ENCODE measurements around the gene PTPRJ. TPM values are rescaled to one million over a fixed set of nuclear protein-coding genes. Genes with fewer than 3 reads are reported as not detected.

PTPRJ gene
- total RNA-seq, 1 experiment from 2014 or later = 18.0 TPM

GRCh38 chr11:47967577-47968525, 12.5 kb upstream of the PTPRJ start:
- DNase-seq (ENCODE audit: extremely low read depth, low read depth) = no peak

DNA sequence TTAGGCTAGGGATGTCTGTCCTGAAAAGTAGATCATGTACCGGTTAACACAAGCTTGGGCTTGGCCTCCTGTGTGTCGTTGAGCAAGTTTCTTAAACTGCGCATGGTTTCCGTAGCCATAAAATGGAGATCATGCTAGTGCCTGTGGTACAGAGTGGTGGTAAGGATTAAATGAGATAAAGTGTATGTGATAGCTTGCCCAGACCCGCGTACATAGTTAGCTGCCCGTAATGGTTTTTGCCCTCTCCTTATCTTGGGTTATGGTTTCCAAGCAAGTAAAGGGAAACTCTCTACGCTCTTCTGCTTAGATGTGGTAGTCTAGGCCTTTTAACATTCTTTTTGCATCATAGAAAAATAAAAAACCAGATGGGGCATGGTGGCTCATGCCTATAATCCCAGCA, 11.0 kb upstream of the PTPRJ start:
- DNase-seq (ENCODE audit: extremely low read depth, low read depth) = no peak

DNA sequence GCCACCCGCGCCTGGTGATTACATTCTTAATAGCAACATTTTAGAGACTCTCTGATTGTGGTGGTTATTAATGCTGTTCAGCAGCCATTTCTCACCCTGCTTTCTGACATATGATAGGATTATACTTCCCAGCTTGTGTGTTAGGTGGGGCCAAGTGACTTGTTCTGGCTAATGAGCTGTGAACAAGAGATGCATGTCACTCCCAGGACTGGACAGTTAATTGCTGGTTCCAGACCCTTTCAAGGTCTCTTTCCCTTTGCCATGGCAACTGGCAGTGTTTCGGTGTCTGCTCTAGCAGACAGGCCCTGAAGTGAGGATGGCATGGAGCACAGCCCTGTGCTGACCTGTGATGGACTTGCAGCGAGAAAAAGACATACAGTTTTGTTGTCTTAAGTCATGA, 8.9 kb upstream of the PTPRJ start:
- no peak for DNase-seq (ENCODE audit: extremely low read depth, low read depth)

GRCh38 chr11:47973173-47973572, 7.2 kb upstream of the PTPRJ start:
- DNase-seq (ENCODE audit: extremely low read depth, low read depth) = no peak

- DNase-seq (ENCODE audit: extremely low read depth, low read depth) = no peak
Measured at GRCh38 chr11:47976931-47977330, 3.4 kb upstream of the PTPRJ start.

DNA sequence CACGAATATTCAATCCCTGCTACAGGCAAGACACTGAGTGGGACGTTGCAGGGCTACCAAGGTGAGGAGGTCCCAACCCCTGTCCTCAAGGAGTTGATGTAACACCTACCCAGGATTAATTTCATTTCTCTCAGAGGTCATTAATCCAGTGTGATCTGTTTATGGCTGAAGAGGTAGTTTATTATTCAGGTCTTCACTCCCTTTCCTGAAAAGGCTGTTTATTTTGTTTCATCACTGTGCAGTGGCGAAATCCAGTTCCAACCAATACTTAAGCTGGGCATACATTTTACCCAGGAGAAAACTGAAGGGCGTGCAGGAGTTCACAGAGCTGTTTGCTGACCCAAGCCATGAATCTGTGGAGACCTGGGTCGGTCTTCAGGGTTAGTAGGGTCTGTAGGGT, 2.7 kb upstream of the PTPRJ start:
- DNase-seq (ENCODE audit: extremely low read depth, low read depth) = no peak

DNA sequence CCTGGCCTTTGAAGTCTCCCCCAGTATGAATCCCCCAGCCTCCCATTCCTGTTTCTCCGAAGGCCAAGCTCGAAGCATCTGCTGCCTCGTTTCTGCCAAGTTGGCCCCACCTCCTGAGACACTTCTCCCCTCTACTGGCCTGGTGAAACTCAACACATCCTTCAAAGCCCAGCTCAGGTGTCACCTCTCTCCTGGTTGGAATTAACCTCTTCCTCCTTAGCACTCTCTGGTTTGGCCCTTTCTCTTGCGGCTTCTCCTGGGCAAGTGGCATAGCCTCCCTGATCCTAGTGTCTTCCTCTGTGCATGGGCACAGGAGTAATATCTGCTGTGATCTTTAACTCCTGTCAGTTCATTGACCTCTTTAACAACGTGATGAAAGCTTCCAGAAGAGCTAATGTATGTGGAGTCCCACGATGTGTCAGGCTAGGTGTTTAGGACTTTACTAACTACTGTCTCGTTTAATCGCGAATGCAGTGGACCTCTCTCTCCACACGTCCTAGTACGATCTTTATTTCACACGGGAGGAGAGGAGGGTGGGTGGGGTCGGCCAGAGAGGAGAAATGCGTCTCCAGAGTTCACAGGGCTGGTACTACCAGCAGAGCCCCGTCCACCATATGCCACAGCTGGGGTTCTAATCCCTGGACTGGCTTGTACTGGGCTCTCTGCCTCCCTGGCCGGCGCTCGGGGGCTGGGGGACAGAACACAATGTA, 826 bp upstream of the PTPRJ start:
- no peak for DNase-seq (ENCODE audit: extremely low read depth, low read depth)

- DNase-seq (ENCODE audit: extremely low read depth, low read depth) = no peak
Measured at GRCh38 chr11:47980907-47981621, 705 bp downstream of the PTPRJ start.

GRCh38 chr11:47981667-47982404, 1.5 kb downstream of the PTPRJ start:
- no peak for DNase-seq (ENCODE audit: extremely low read depth, low read depth)

DNA sequence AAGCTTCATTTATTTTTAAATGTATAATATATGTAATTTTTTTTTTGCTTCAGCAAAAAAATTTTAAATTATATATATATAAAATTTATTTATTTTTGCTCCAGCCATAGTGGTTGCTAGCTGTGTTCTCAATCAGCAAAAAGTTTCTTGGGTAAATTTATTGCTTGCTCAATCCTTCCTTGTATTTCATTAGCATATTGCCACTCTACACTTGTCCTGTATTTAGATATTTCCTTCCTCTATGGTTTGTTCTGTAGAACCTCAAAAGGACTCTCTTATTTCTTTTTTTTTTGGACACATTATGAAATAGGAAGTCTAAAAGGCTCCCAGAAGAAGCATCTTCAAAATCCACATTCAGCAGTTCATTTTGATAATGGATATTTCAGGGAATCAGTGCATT, 2.3 kb downstream of the PTPRJ start:
- no peak for DNase-seq (ENCODE audit: extremely low read depth, low read depth)

GRCh38 chr11:47983464-47984397, 3.4 kb downstream of the PTPRJ start:
- DNase-seq (ENCODE audit: extremely low read depth, low read depth) = peak; percentile 62

GRCh38 chr11:47986219-47986618, 5.9 kb downstream of the PTPRJ start:
- no peak for DNase-seq (ENCODE audit: extremely low read depth, low read depth)

DNA sequence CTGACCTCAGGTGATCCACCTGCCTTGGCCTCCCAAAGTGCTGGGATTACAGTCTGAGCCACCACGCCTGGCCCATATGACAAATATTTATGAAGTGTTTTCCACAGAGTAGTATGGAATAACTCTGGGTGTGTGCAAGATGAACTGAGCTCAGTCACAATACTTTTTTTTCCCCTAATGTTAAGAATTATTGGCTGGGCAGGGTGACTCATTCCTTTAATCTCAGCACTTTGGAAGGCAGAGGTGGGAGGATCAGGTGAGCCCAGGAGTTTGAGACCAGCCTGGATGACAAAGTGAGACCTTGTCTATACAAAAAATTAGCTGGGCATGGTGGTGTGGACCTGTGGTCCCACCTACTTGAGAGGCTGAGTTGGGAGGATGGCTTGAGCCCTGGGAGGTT, 6.4 kb downstream of the PTPRJ start:
- no peak for DNase-seq (ENCODE audit: extremely low read depth, low read depth)

- no peak for DNase-seq (ENCODE audit: extremely low read depth, low read depth)
Measured at GRCh38 chr11:47987310-47987709, 7.0 kb downstream of the PTPRJ start.

GRCh38 chr11:47987781-47988180, 7.4 kb downstream of the PTPRJ start:
- no peak for DNase-seq (ENCODE audit: extremely low read depth, low read depth)

DNA sequence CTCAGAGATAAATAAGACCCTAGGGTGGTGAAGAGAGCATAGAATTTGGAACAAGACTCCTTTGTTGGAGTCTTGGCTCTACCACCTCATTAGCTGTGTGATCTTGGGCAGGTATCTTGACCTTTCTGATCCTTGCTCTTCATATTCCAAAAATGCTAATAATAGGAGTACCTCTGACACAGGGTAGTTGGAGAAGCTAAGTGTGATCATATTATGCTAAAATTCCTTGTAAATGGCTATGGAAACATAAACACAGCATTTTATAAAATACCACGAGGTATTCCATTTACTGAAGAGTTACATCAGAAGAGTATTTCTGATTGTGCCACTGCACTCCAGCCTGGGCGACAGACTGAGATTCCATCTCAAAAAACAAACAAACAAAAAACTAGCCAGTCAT, 9.4 kb downstream of the PTPRJ start:
- no peak for DNase-seq (ENCODE audit: extremely low read depth, low read depth)

- DNase-seq (ENCODE audit: extremely low read depth, low read depth) = no peak
Measured at GRCh38 chr11:47991266-47991830, 11.0 kb downstream of the PTPRJ start.

DNA sequence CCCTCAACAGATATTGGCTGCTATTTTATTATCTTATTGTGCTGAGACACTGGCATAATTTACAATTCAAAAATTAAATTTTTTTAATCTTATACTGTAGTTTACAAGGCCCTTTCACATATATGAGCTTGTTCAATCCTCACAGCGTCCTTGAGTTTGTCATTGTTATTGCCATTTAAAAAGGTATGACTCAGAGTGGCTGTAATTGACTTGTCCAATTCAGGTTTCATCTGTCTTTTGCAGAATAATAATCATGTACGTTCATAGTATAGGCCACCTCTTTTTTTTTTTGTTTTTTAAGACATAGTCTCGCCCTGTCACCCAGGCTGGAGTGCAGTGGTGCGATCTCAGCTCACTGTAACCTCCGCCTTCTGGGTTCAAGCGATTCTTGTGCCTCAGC, 11.5 kb downstream of the PTPRJ start:
- no peak for DNase-seq (ENCODE audit: extremely low read depth, low read depth)
